GM21619 (cell line): ENCODE measurements around the gene TTC13.

ENCODE experiments used
- ATAC-seq: cut with Tn5 transposase; IDR thresholded peaks from one replicate; pipeline ENCODE4 v1.9.1; 2021; ENCODE audit not compliant: unreplicated experiment

TTC13 gene

GRCh38 chr1:230875370-230875769 lies 103.3 kb downstream of the TTC13 start:
- no peak for ATAC-seq

- no peak for ATAC-seq
Measured at GRCh38 chr1:230870916-230871315, 107.7 kb downstream of the TTC13 start.

GRCh38 chr1:230869500-230869899 lies 109.2 kb downstream of the TTC13 start:
- no peak for ATAC-seq

- peak; percentile 43 for ATAC-seq
Measured at GRCh38 chr1:230868736-230869385, 109.8 kb downstream of the TTC13 start.

GRCh38 chr1:230867903-230868735 lies 110.5 kb downstream of the TTC13 start, which contains the start of gene C1orf198:
TSS of gene C1orf198 (minus strand) at chr1:230868521. CDS start at chr1:230868512, 9 bp downstream.
- ATAC-seq = peak; percentile 88

- ATAC-seq = no peak
Measured at GRCh38 chr1:230867101-230867902, 111.4 kb downstream of the TTC13 start.

GRCh38 chr1:230866171-230867070 lies 112.2 kb downstream of the TTC13 start:
- ATAC-seq = no peak

GRCh38 chr1:230865062-230865817 lies 113.4 kb downstream of the TTC13 start:
- no peak for ATAC-seq

GRCh38 chr1:230864441-230864840 lies 114.2 kb downstream of the TTC13 start:
- no peak for ATAC-seq

- no peak for ATAC-seq
Measured at GRCh38 chr1:230863449-230863848, 115.2 kb downstream of the TTC13 start.

GRCh38 chr1:230861970-230862595 lies 116.6 kb downstream of the TTC13 start:
- ATAC-seq = no peak

GRCh38 chr1:230861489-230861888 lies 117.2 kb downstream of the TTC13 start:
- ATAC-seq = no peak

- ATAC-seq = no peak
Measured at GRCh38 chr1:230860617-230861384, 117.9 kb downstream of the TTC13 start.

GRCh38 chr1:230858918-230859729 lies 119.5 kb downstream of the TTC13 start:
- ATAC-seq = no peak

- no peak for ATAC-seq
Measured at GRCh38 chr1:230858236-230858820, 120.3 kb downstream of the TTC13 start.

GRCh38 chr1:230857822-230858221 lies 120.8 kb downstream of the TTC13 start:
- ATAC-seq = no peak

GRCh38 chr1:230857077-230857476 lies 121.6 kb downstream of the TTC13 start:
- ATAC-seq = no peak
